HEK293 (cell line): ENCODE data around the gene MVP.

Source experiments
- EGR2 ChIP-seq: fragments of 450-650 bp; formaldehyde crosslinking; IDR thresholded peaks from 2 replicates; pipeline ENCODE4 v1.5.1; 2016; ENCODE audit warnings: low read depth, missing biosample characterization, missing genetic modification characterization
- HOXD13 ChIP-seq: sonication (generic); formaldehyde crosslinking; IDR thresholded peaks from 2 replicates; pipeline ENCODE4 v1.8.0; 2022; ENCODE audit warnings: missing genetic modification reagents, borderline replicate concordance
- KLF9 ChIP-seq: fragments of 450-650 bp; formaldehyde crosslinking; IDR thresholded peaks from 2 replicates; pipeline ENCODE4 v1.5.1; 2016; ENCODE audit warnings: missing biosample characterization, missing genetic modification characterization, low read depth
- OSR2 ChIP-seq: fragments of 450-650 bp; formaldehyde crosslinking; IDR thresholded peaks from 2 replicates; pipeline ENCODE4 v1.5.1; 2016; ENCODE audit warnings: missing biosample characterization, missing genetic modification characterization
- SETDB1 ChIP-seq: IDR thresholded peaks from one replicate; pipeline ENCODE4 v1.6.1; 2017; ENCODE audit warnings: mild to moderate bottlenecking, low read length, moderate library complexity, mixed read lengths; ENCODE audit not compliant: insufficient read length
- YY1 ChIP-seq: fragments of 450-650 bp; formaldehyde crosslinking; IDR thresholded peaks from 2 replicates; pipeline ENCODE4 v1.5.1; 2018; ENCODE audit warnings: missing biosample characterization, missing genetic modification characterization
- ZBTB17 ChIP-seq: fragments of 450-650 bp; formaldehyde crosslinking; IDR thresholded peaks from 2 replicates; pipeline ENCODE4 v1.5.1; 2016; ENCODE audit warnings: missing biosample characterization, missing genetic modification characterization
- ZFP3 ChIP-seq: fragments of 450-650 bp; formaldehyde crosslinking; IDR thresholded peaks from 2 replicates; pipeline ENCODE4 v1.5.1; 2016; ENCODE audit warnings: low read depth, missing biosample characterization, missing genetic modification characterization
- ZIC2 ChIP-seq: fragments of 450-650 bp; formaldehyde crosslinking; IDR thresholded peaks from 2 replicates; pipeline ENCODE4 v1.5.1; 2016; ENCODE audit warnings: missing biosample characterization, missing genetic modification characterization
- ZNF112 ChIP-seq: fragments of 450-650 bp; formaldehyde crosslinking; IDR thresholded peaks from 2 replicates; pipeline ENCODE4 v1.5.0; 2017; ENCODE audit warnings: missing biosample characterization, missing genetic modification characterization
- ZNF175 ChIP-seq: fragments of 450-650 bp; formaldehyde crosslinking; IDR thresholded peaks from 2 replicates; pipeline ENCODE4 v1.5.1; 2016; ENCODE audit warnings: missing biosample characterization, missing genetic modification characterization
- ZNF223 ChIP-seq: fragments of 450-650 bp; formaldehyde crosslinking; IDR thresholded peaks from 2 replicates; pipeline ENCODE4 v1.5.1; 2016; ENCODE audit warnings: missing biosample characterization, missing genetic modification characterization
- ZNF23 ChIP-seq: fragments of 450-650 bp; formaldehyde crosslinking; IDR thresholded peaks from 2 replicates; pipeline ENCODE4 v1.5.1; 2016; ENCODE audit warnings: missing biosample characterization, missing genetic modification characterization, borderline replicate concordance
- ZNF239 ChIP-seq: fragments of 450-650 bp; formaldehyde crosslinking; IDR thresholded peaks from 2 replicates; pipeline ENCODE4 v1.5.1; 2016; ENCODE audit warnings: missing biosample characterization, missing genetic modification characterization
- ZNF311 ChIP-seq: fragments of 450-650 bp; formaldehyde crosslinking; IDR thresholded peaks from 2 replicates; pipeline ENCODE4 v1.5.1; 2017; ENCODE audit warnings: missing biosample characterization, missing genetic modification characterization, borderline replicate concordance
- ZNF404 ChIP-seq: fragments of 450-650 bp; formaldehyde crosslinking; IDR thresholded peaks from 2 replicates; pipeline ENCODE4 v1.5.1; 2017; ENCODE audit warnings: missing biosample characterization, missing genetic modification characterization
- ZNF433 ChIP-seq: fragments of 450-650 bp; formaldehyde crosslinking; IDR thresholded peaks from 2 replicates; pipeline ENCODE4 v1.5.1; 2016; ENCODE audit warnings: missing biosample characterization, missing genetic modification characterization, low read depth
- ZNF558 ChIP-seq: fragments of 450-650 bp; formaldehyde crosslinking; IDR thresholded peaks from 2 replicates; pipeline ENCODE4 v1.5.1; 2016; ENCODE audit warnings: missing biosample characterization, missing genetic modification characterization
- ZNF76 ChIP-seq: fragments of 450-650 bp; formaldehyde crosslinking; IDR thresholded peaks from 2 replicates; pipeline ENCODE4; 2016; ENCODE audit warnings: low read depth, missing biosample characterization, missing genetic modification characterization, borderline replicate concordance
- TF ChIP-seq, protein P1 (sequence below): fragments of 450-650 bp; formaldehyde crosslinking; IDR thresholded peaks from 2 replicates; pipeline ENCODE4 v1.5.1; 2017; ENCODE audit warnings: missing biosample characterization, missing genetic modification characterization
- TF ChIP-seq, protein P2 (sequence below): fragments of 450-650 bp; formaldehyde crosslinking; IDR thresholded peaks from 2 replicates; pipeline ENCODE4 v1.5.1; 2016; ENCODE audit warnings: missing biosample characterization, missing genetic modification characterization
- TF ChIP-seq, protein P3 (sequence below): fragments of 450-650 bp; formaldehyde crosslinking; IDR thresholded peaks from 2 replicates; pipeline ENCODE4 v1.5.1; 2017; ENCODE audit warnings: missing biosample characterization, missing genetic modification characterization
- TF ChIP-seq, protein P4 (sequence below): fragments of 450-650 bp; IDR thresholded peaks from 2 replicates; pipeline ENCODE4 v1.5.1; 2018; ENCODE audit warnings: missing biosample characterization, mild to moderate bottlenecking, missing genetic modification characterization
- TF ChIP-seq, protein P5 (sequence below): fragments of 450-650 bp; formaldehyde crosslinking; IDR thresholded peaks from 2 replicates; pipeline ENCODE4 v1.5.1; 2016; ENCODE audit warnings: missing biosample characterization, missing genetic modification characterization
- TF ChIP-seq, protein P6 (sequence below): fragments of 450-650 bp; formaldehyde crosslinking; IDR thresholded peaks from 2 replicates; pipeline ENCODE4 v1.5.1; 2016; ENCODE audit warnings: missing biosample characterization, missing genetic modification characterization
- TF ChIP-seq, protein P7 (sequence below): fragments of 450-650 bp; formaldehyde crosslinking; IDR thresholded peaks from 2 replicates; pipeline ENCODE4 v1.5.1; 2017; ENCODE audit warnings: missing biosample characterization, missing genetic modification characterization

Gene MVP

DNA sequence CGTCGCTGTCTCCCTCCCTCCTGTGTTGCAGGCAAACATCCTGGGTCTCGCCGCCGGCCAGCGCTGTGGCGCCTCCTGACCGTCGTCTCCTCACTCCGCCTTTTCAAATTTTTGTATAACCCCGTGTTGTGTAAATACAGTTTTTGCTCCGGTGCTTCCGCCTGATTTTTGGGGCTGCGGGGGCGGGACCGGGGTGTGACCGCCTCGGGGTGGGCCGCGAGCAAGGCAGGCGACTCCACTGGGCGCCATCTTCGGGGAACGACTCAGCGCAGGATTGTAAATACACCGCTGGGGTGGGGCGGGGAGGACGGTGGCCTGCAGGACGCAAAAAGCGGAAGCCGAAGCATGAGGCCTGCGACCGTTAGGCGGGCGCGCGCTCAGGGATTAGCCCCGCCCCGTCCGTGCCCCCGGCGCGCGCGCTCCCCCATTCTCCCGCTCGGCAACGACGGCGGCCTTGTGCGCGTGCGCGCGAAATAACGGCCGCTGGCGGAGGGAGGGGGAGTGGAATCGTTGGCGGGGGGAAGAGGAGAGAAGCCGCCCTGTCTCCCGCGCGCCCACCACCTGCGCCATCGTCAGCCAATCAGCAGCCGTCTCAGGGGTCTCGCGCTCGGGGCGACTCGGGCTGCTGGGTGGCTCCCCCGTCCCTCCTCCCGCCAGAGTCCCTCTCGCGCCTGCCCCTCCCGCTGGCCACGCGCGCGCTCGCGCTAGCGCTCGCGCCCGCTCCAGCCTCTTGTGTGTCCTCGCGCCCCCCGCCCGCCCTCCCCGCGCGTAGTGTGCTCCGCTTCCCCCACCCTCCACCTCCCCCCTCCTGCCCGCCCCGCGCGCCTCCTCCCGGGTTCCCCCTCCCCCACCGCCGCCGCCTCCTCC lies 14.8 kb upstream of the MVP start (continued):
- TF ChIP-seq, protein P1, sequence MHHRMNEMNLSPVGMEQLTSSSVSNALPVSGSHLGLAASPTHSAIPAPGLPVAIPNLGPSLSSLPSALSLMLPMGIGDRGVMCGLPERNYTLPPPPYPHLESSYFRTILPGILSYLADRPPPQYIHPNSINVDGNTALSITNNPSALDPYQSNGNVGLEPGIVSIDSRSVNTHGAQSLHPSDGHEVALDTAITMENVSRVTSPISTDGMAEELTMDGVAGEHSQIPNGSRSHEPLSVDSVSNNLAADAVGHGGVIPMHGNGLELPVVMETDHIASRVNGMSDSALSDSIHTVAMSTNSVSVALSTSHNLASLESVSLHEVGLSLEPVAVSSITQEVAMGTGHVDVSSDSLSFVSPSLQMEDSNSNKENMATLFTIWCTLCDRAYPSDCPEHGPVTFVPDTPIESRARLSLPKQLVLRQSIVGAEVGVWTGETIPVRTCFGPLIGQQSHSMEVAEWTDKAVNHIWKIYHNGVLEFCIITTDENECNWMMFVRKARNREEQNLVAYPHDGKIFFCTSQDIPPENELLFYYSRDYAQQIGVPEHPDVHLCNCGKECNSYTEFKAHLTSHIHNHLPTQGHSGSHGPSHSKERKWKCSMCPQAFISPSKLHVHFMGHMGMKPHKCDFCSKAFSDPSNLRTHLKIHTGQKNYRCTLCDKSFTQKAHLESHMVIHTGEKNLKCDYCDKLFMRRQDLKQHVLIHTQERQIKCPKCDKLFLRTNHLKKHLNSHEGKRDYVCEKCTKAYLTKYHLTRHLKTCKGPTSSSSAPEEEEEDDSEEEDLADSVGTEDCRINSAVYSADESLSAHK (tag by site-specific recombination): peak; percentile 65
- no peak for TF ChIP-seq ZNF558 (tag by site-specific recombination)
- TF ChIP-seq, protein P2, sequence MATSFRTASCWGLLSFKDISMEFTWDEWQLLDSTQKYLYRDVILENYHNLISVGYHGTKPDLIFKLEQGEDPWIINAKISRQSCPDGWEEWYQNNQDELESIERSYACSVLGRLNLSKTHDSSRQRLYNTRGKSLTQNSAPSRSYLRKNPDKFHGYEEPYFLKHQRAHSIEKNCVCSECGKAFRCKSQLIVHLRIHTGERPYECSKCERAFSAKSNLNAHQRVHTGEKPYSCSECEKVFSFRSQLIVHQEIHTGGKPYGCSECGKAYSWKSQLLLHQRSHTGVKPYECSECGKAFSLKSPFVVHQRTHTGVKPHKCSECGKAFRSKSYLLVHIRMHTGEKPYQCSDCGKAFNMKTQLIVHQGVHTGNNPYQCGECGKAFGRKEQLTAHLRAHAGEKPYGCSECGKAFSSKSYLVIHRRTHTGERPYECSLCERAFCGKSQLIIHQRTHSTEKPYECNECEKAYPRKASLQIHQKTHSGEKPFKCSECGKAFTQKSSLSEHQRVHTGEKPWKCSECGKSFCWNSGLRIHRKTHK (tag by site-specific recombination): no peak
- no peak for TF ChIP-seq ZNF311 (tag by site-specific recombination)
- TF ChIP-seq, protein P3, sequence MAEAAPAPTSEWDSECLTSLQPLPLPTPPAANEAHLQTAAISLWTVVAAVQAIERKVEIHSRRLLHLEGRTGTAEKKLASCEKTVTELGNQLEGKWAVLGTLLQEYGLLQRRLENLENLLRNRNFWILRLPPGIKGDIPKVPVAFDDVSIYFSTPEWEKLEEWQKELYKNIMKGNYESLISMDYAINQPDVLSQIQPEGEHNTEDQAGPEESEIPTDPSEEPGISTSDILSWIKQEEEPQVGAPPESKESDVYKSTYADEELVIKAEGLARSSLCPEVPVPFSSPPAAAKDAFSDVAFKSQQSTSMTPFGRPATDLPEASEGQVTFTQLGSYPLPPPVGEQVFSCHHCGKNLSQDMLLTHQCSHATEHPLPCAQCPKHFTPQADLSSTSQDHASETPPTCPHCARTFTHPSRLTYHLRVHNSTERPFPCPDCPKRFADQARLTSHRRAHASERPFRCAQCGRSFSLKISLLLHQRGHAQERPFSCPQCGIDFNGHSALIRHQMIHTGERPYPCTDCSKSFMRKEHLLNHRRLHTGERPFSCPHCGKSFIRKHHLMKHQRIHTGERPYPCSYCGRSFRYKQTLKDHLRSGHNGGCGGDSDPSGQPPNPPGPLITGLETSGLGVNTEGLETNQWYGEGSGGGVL (tag by site-specific recombination): no peak
- peak; percentile 68 for TF ChIP-seq OSR2 (tag by site-specific recombination)
- no peak for TF ChIP-seq SETDB1
- peak; percentile 81 for TF ChIP-seq HOXD13 (CRISPR knock-in tag)
- no peak for TF ChIP-seq ZNF223 (tag by site-specific recombination)
- TF ChIP-seq ZNF433 (tag by site-specific recombination): no peak
- TF ChIP-seq, protein P4, sequence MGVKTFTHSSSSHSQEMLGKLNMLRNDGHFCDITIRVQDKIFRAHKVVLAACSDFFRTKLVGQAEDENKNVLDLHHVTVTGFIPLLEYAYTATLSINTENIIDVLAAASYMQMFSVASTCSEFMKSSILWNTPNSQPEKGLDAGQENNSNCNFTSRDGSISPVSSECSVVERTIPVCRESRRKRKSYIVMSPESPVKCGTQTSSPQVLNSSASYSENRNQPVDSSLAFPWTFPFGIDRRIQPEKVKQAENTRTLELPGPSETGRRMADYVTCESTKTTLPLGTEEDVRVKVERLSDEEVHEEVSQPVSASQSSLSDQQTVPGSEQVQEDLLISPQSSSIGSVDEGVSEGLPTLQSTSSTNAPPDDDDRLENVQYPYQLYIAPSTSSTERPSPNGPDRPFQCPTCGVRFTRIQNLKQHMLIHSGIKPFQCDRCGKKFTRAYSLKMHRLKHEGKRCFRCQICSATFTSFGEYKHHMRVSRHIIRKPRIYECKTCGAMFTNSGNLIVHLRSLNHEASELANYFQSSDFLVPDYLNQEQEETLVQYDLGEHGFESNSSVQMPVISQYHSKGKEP (tag by site-specific recombination): peak; percentile 87
- TF ChIP-seq ZNF239 (tag by site-specific recombination): 0 out of 2 replicates have a peak, but pooled peaks have one; percentile 26
- peak; percentile 94 for TF ChIP-seq YY1 (tag by site-specific recombination)
- peak; percentile 85 for TF ChIP-seq ZNF76 (tag by site-specific recombination)
- no peak for TF ChIP-seq ZNF112 (tag by site-specific recombination)
- no peak for TF ChIP-seq ZNF404
- TF ChIP-seq, protein P5, sequence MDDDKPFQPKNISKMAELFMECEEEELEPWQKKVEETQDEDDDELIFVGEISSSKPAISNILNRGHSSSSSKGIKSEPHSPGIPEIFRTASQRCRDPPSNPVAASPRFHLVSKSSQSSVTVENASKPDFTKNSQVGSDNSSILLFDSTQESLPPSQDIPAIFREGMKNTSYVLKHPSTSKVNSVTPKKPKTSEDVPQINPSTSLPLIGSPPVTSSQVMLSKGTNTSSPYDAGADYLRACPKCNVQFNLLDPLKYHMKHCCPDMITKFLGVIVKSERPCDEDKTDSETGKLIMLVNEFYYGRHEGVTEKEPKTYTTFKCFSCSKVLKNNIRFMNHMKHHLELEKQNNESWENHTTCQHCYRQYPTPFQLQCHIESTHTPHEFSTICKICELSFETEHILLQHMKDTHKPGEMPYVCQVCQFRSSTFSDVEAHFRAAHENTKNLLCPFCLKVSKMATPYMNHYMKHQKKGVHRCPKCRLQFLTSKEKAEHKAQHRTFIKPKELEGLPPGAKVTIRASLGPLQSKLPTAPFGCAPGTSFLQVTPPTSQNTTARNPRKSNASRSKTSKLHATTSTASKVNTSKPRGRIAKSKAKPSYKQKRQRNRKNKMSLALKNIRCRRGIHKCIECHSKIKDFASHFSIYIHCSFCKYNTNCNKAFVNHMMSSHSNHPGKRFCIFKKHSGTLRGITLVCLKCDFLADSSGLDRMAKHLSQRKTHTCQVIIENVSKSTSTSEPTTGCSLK (tag by site-specific recombination): no peak
- TF ChIP-seq, protein P6, sequence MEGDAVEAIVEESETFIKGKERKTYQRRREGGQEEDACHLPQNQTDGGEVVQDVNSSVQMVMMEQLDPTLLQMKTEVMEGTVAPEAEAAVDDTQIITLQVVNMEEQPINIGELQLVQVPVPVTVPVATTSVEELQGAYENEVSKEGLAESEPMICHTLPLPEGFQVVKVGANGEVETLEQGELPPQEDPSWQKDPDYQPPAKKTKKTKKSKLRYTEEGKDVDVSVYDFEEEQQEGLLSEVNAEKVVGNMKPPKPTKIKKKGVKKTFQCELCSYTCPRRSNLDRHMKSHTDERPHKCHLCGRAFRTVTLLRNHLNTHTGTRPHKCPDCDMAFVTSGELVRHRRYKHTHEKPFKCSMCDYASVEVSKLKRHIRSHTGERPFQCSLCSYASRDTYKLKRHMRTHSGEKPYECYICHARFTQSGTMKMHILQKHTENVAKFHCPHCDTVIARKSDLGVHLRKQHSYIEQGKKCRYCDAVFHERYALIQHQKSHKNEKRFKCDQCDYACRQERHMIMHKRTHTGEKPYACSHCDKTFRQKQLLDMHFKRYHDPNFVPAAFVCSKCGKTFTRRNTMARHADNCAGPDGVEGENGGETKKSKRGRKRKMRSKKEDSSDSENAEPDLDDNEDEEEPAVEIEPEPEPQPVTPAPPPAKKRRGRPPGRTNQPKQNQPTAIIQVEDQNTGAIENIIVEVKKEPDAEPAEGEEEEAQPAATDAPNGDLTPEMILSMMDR (tag by site-specific recombination): peak; percentile 84
- peak; percentile 74 for TF ChIP-seq ZIC2 (tag by site-specific recombination)
- peak; percentile 97 for TF ChIP-seq KLF9 (tag by site-specific recombination)
- TF ChIP-seq ZBTB17 (tag by site-specific recombination): peak; percentile 93
- TF ChIP-seq EGR2: peak; percentile 69
- no peak for TF ChIP-seq ZFP3 (tag by site-specific recombination)
- no peak for TF ChIP-seq ZNF23 (tag by site-specific recombination)
- TF ChIP-seq, protein P7, sequence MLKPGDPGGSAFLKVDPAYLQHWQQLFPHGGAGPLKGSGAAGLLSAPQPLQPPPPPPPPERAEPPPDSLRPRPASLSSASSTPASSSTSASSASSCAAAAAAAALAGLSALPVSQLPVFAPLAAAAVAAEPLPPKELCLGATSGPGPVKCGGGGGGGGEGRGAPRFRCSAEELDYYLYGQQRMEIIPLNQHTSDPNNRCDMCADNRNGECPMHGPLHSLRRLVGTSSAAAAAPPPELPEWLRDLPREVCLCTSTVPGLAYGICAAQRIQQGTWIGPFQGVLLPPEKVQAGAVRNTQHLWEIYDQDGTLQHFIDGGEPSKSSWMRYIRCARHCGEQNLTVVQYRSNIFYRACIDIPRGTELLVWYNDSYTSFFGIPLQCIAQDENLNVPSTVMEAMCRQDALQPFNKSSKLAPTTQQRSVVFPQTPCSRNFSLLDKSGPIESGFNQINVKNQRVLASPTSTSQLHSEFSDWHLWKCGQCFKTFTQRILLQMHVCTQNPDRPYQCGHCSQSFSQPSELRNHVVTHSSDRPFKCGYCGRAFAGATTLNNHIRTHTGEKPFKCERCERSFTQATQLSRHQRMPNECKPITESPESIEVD (tag by site-specific recombination): peak; percentile 68; the same call in 1 of the 2 replicates
- no peak for TF ChIP-seq ZNF175 (tag by site-specific recombination)
